ENCODE results near the gene LDB3.

The LDB3 gene

GRCh38 chr10:86690231-86690630 is 21.9 kb downstream of the LDB3 start:
- peaks cover 6% of the 10 kb centered on the region for H3K4me1 ChIP-seq (ENCODE audit: insufficient read depth, low read length, severe bottlenecking)
- TF ChIP-seq EZH2 (IDR thresholded peaks at IDR 0.05; ENCODE audit: borderline replicate concordance, low read length), result no peak
- no peak for TF ChIP-seq CTCF (IDR thresholded peaks at IDR 0.05; ENCODE audit: low read length)
- no peak overlapping the region for H3K9ac ChIP-seq (ENCODE audit: low read length)
- no peaks in the 10 kb centered on the region for H3K36me3 ChIP-seq (ENCODE audit: insufficient read depth, low read length)
- no peak overlapping the region for H3K27ac ChIP-seq (ENCODE audit: low read depth, low read length, poor library complexity, severe bottlenecking)
- H3K4me2 ChIP-seq (ENCODE audit: low read length), result no peak overlapping the region
- no peak overlapping the region for H2AFZ ChIP-seq (ENCODE audit: low read length)
- H3K79me2 ChIP-seq (ENCODE audit: insufficient read depth, low read length), result no peaks in the 10 kb centered on the region
- H3K27me3 ChIP-seq (ENCODE audit: insufficient read depth, low read length), result no peaks in the 10 kb centered on the region
- H4K20me1 ChIP-seq (ENCODE audit: insufficient read depth, low read length), result no peaks in the 10 kb centered on the region
- no peaks in the 10 kb centered on the region for H3K9me2 ChIP-seq (ENCODE audit: low read depth, low read length)
- no peaks in the 10 kb centered on the region for H3F3A ChIP-seq (ENCODE audit: insufficient read depth, low read length)
- H3K9me3 ChIP-seq (ENCODE audit: low read length), result no peaks in the 10 kb centered on the region
- no peak overlapping the region for H3K4me3 ChIP-seq (ENCODE audit: low read depth, low read length, poor library complexity, severe bottlenecking)

- no peaks in the 10 kb centered on the region for H3K79me2 ChIP-seq (ENCODE audit: insufficient read depth, low read length)
- TF ChIP-seq CTCF (IDR thresholded peaks at IDR 0.05; ENCODE audit: low read length), result no peak
- no peak for TF ChIP-seq EZH2 (IDR thresholded peaks at IDR 0.05; ENCODE audit: borderline replicate concordance, low read length)
- no peak overlapping the region for H3K4me3 ChIP-seq (ENCODE audit: low read depth, low read length, poor library complexity, severe bottlenecking)
- no peaks in the 10 kb centered on the region for H3K27me3 ChIP-seq (ENCODE audit: insufficient read depth, low read length)
- no peaks in the 10 kb centered on the region for H3K36me3 ChIP-seq (ENCODE audit: insufficient read depth, low read length)
- no peak overlapping the region for H3K9ac ChIP-seq (ENCODE audit: low read length)
- H3K9me2 ChIP-seq (ENCODE audit: low read depth, low read length), result no peaks in the 10 kb centered on the region
- H3K4me1 ChIP-seq (ENCODE audit: insufficient read depth, low read length, severe bottlenecking), result peaks cover 6% of the 10 kb centered on the region
- H4K20me1 ChIP-seq (ENCODE audit: insufficient read depth, low read length), result no peaks in the 10 kb centered on the region
- no peaks in the 10 kb centered on the region for H3K9me3 ChIP-seq (ENCODE audit: low read length)
- no peak overlapping the region for H3K27ac ChIP-seq (ENCODE audit: low read depth, low read length, poor library complexity, severe bottlenecking)
- no peak overlapping the region for H2AFZ ChIP-seq (ENCODE audit: low read length)
- no peak overlapping the region for H3K4me2 ChIP-seq (ENCODE audit: low read length)
- no peaks in the 10 kb centered on the region for H3F3A ChIP-seq (ENCODE audit: insufficient read depth, low read length)
These were observed 22.4 kb downstream of the LDB3 start for GRCh38 chr10:86690657-86691084.

GRCh38 chr10:86691333-86692022 is 23.2 kb downstream of the LDB3 start:
- H3F3A ChIP-seq (ENCODE audit: insufficient read depth, low read length), result no peaks in the 10 kb centered on the region
- peaks cover 6% of the 10 kb centered on the region for H3K4me1 ChIP-seq (ENCODE audit: insufficient read depth, low read length, severe bottlenecking)
- no peaks in the 10 kb centered on the region for H3K9me3 ChIP-seq (ENCODE audit: low read length)
- no peaks in the 10 kb centered on the region for H3K27me3 ChIP-seq (ENCODE audit: insufficient read depth, low read length)
- H3K36me3 ChIP-seq (ENCODE audit: insufficient read depth, low read length), result no peaks in the 10 kb centered on the region
- H3K4me2 ChIP-seq (ENCODE audit: low read length), result no peak overlapping the region
- H3K27ac ChIP-seq (ENCODE audit: low read depth, low read length, poor library complexity, severe bottlenecking), result no peak overlapping the region
- no peak overlapping the region for H2AFZ ChIP-seq (ENCODE audit: low read length)
- no peak overlapping the region for H3K9ac ChIP-seq (ENCODE audit: low read length)
- TF ChIP-seq EZH2 (IDR thresholded peaks at IDR 0.05; ENCODE audit: borderline replicate concordance, low read length) (no peak), CTCF (IDR thresholded peaks at IDR 0.05; ENCODE audit: low read length) (no peak)
- H3K79me2 ChIP-seq (ENCODE audit: insufficient read depth, low read length), result no peaks in the 10 kb centered on the region
- H4K20me1 ChIP-seq (ENCODE audit: insufficient read depth, low read length), result no peaks in the 10 kb centered on the region
- no peak overlapping the region for H3K4me3 ChIP-seq (ENCODE audit: low read depth, low read length, poor library complexity, severe bottlenecking)
- no peaks in the 10 kb centered on the region for H3K9me2 ChIP-seq (ENCODE audit: low read depth, low read length)

Data from OCI-LY1 (cell line).